Heart left ventricle (tissue), 16 donors: ENCODE results near the gene XRCC3. TPM values are rescaled to one million over a fixed set of nuclear protein-coding genes. Genes with fewer than 3 reads are reported as not detected.

ENCODE experiments used
- ATAC-seq, 4 donors: fragments of 200-7000 bp; cut with Tn5 transposase; one replicate each; pipeline ENCODE4 v1.9.1; 2020 to 2022; ENCODE audit warnings: moderate library complexity in 4 of 4, mild to moderate bottlenecking in 3 of 4, moderate number of reproducible peaks in 1 of 4
- DNase-seq, 5 donors: peaks; one replicate each; pipeline ENCODE4 v3.0.0-alpha.2; 2020
- H3K27ac ChIP-seq, 12 donors: fragments of 200-600 bp; sonication (generic) in 4 of 12; one replicate each; pipeline versions ENCODE4 v1.5.0 to v1.8.0; 2016 to 2022; ENCODE audit warnings: mild to moderate bottlenecking in 2 of 12
- H3K27me3 ChIP-seq, 9 donors: fragments of 200-600 bp; sonication (generic) in 2 of 9; one replicate each; pipeline versions ENCODE4 v1.5.1 to v1.8.0; 2016 to 2022; ENCODE audit warnings: mild to moderate bottlenecking in 3 of 9
- H3K36me3 ChIP-seq, 9 donors: fragments of 200-600 bp; sonication (generic) in 2 of 9; one replicate each; pipeline versions ENCODE4 v1.5.0 to v1.8.0; 2018 to 2022; ENCODE audit warnings: mild to moderate bottlenecking in 2 of 9
- H3K4me1 ChIP-seq, 12 donors: fragments of 200-600 bp; sonication (generic) in 4 of 12; one replicate each; pipeline versions ENCODE4 v1.5.0 to v1.8.0; 2016 to 2022; ENCODE audit warnings: mild to moderate bottlenecking in 3 of 12
- H3K4me3 ChIP-seq, 12 donors: fragments of 200-600 bp; sonication (generic) in 4 of 12; one replicate each; pipeline versions ENCODE4 v1.5.0 to v1.8.0; 2017 to 2022; ENCODE audit warnings: mild to moderate bottlenecking in 9 of 12, moderate library complexity in 4 of 12
- H3K9me3 ChIP-seq, 12 donors: fragments of 200-600 bp; sonication (generic) in 4 of 12; one replicate each; pipeline versions ENCODE4 v1.5.0 to v1.8.0; 2016 to 2022; ENCODE audit warnings: mild to moderate bottlenecking in 1 of 12
- POLR2A ChIP-seq, 2 donors: fragments of 450-650 bp; IDR thresholded peaks; one replicate each; pipeline ENCODE4 v1.6.1; 2017; ENCODE audit warnings: antibody characterized with exemption in 2 of 2, mild to moderate bottlenecking in 2 of 2, moderate library complexity in 2 of 2
- WGBS, 4 donors: extraction: QIAGEN DNeasy Blood & Tissue Kit in 2 of 4; methylation state at CpG; one replicate each; pipeline versions ENCODE4 v1.1.5 to v1.1.7; 2013 to 2018; 5-methylcytosine and 5-hydroxymethylcytosine counted together
- intact Hi-C, 10 donors: fragments of 100-400 bp; cut with DNase I; formaldehyde crosslinking; loops; one replicate each; pipeline versions ENCODE4 v1.11.1 to v1.14.2; 2022
- polyA plus RNA-seq, 2 donors: library from polyadenylated mRNA; stranded (reverse); fragments of 200-250 nt; gene quantifications; one replicate each; pipeline ENCODE4 v1.2.3, GENCODE V29; 2013
- total RNA-seq, 9 donors: library from RNA; depleted of rRNA in 2 of 9; stranded (reverse); fragments of >200 nt in 2 of 9; fragmentation: NEBNext Ultra II Directional in 3 of 9; extraction: Animal tissue kit (Norgen Biotek cat#: 25700) in 3 of 9; gene quantifications; one replicate each; pipeline versions ENCODE4 v1.1.0 to v1.2.4, GENCODE V29; 2016 to 2023
- TF ChIP-seq, protein P1 (sequence below), 12 donors: fragments of 200-600 bp; sonication (generic) in 4 of 12; IDR thresholded peaks; one replicate each; pipeline versions ENCODE4 v1.5.0 to v1.8.0; 2018 to 2022; ENCODE audit warnings: antibody characterized with exemption in 12 of 12, mild to moderate bottlenecking in 5 of 12
- donor health status: ischemic (EF 13 %, LVEDD 7.1; RV severe dilation, severe dysfunction).
- donor health status: healthy with polysubstance abuse.
- donor health status: DM: no; HTN: yes; CAD: no.
- donor health status: DM: no; HTN: no; CAD: no.
- donor health status: ischemic (EF 25% LVEDD 6.9; RV normal size, moderate dysfunction).
- donor health status: ischemic (EF 25% LVEDD 5.7; RV mildly dilated, moderate dysfunction).
- donor health status: healthy.
- donor health status: DM: yes; HTN: yes; CAD: no.
- donor health status: ischemic (EF 35%, LVEDD 5.7; RV mildly dilated, moderate dysfunction).
- donor health status: nonischemic (EF 11% LVEDD 7.7; RV severe dilation, severe dysfunction).
- donor health status: DM: yes; HTN: yes; CAD: no.
- donor health status: PGD.
- donor health status: ischemic (EF 29% LVEDD 5.4; RV normal size, mild dysfunction).
- donor health status: nonischemic (EF 23%, LVEDD 6.1; RV moderate dilation, normal function).

XRCC3 gene
- total and polyA plus RNA-seq, 11 donors: 1.9 to 8.7 (median 3.0) TPM

DNA sequence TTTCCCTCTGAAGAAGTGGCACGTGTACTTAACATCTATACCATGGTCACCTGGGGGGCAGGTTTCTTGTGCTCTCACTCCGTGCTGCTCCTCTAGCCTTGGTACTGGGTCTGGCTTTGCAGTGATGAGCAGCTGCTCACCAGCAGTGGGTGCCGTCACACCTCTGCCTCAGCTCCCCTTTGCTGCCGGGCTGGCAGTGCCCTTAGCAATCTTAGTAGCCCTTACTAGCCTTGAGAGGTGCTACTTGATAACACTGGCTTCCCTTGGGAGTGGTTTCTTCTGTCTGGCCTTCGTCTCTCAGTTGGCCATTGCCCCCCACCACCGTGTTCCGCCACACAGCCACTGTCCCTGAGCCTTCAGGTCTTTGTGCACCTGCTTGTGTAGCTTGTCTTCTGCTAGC, 63.7 kb downstream of the XRCC3 start:
- Histone ChIP-seq H3K27ac (no peak overlapping the region), H3K36me3 (peaks cover 0 to 48% (median 27%) of the 10 kb centered on the region in 9 donors), H3K9me3 (no peaks in the 10 kb centered on the region), H3K4me3 (no peak overlapping the region), H3K4me1 (peaks cover 5 to 63% (median 44%) of the 10 kb centered on the region in 12 donors), H3K27me3 (no peaks in the 10 kb centered on the region)
- TF ChIP-seq, protein P1, sequence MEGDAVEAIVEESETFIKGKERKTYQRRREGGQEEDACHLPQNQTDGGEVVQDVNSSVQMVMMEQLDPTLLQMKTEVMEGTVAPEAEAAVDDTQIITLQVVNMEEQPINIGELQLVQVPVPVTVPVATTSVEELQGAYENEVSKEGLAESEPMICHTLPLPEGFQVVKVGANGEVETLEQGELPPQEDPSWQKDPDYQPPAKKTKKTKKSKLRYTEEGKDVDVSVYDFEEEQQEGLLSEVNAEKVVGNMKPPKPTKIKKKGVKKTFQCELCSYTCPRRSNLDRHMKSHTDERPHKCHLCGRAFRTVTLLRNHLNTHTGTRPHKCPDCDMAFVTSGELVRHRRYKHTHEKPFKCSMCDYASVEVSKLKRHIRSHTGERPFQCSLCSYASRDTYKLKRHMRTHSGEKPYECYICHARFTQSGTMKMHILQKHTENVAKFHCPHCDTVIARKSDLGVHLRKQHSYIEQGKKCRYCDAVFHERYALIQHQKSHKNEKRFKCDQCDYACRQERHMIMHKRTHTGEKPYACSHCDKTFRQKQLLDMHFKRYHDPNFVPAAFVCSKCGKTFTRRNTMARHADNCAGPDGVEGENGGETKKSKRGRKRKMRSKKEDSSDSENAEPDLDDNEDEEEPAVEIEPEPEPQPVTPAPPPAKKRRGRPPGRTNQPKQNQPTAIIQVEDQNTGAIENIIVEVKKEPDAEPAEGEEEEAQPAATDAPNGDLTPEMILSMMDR (IDR thresholded peaks at IDR 0.05): no peak
- TF ChIP-seq POLR2A (IDR thresholded peaks at IDR 0.05): no peak
- WGBS, 4 donors: 63 to 73% (median 68%) methylated on average over 7 of the region's 7 CpGs
- DNase-seq (no peak), ATAC-seq (peak in 1 of 4 donors; percentile 38)
- intact Hi-C loops: no loop called here

DNA sequence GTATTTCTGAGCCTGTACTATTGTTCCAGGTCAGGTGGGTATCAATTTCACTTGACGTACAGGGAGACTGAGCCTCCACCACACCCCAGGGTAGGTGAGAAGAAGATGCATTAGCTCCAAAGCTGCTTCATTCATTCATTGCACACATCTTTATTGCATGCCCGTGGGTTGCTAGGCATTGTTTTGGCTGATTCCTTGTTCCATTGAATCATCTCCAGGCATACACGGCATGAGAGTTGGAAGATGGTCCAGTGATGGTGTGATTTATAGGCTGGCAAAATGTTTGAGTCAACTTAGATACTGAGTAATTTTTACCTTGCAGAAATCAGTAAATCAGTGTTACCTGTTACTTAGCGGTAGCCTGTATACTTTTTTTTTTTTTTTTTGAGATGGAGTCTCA, 65.0 kb downstream of the XRCC3 start:
- 70 to 81% (median 72%) methylated on average over 4 of the region's 4 CpGs for WGBS, 4 donors
- H3K4me3 ChIP-seq: no peak overlapping the region
- intact Hi-C loops: no loop called here
- peaks cover 0 to 34% (median 13%) of the 10 kb centered on the region in 9 donors for H3K36me3 ChIP-seq
- no peaks in the 10 kb centered on the region for H3K9me3 ChIP-seq
- TF ChIP-seq, protein P1 (IDR thresholded peaks at IDR 0.05): no peak
- TF ChIP-seq POLR2A (IDR thresholded peaks at IDR 0.05): no peak
- ATAC-seq (no peak), DNase-seq (no peak)
- peaks cover 5 to 62% (median 42%) of the 10 kb centered on the region in 12 donors for H3K4me1 ChIP-seq
- H3K27ac ChIP-seq: no peak overlapping the region
- H3K27me3 ChIP-seq: no peaks in the 10 kb centered on the region

GRCh38 chr14:103649001-103649400, 66.2 kb downstream of the XRCC3 start:
- Histone ChIP-seq H3K36me3 (peaks cover 0 to 22% (median 5%) of the 10 kb centered on the region in 9 donors), H3K9me3 (no peaks in the 10 kb centered on the region), H3K4me1 (peaks cover 5 to 55% (median 36%) of the 10 kb centered on the region in 12 donors), H3K27me3 (no peaks in the 10 kb centered on the region), H3K4me3 (no peak overlapping the region), H3K27ac (no peak overlapping the region)
- 88 to 98% (median 96%) methylated on average over 3 of the region's 3 CpGs for WGBS, 4 donors
- DNase-seq (no peak), ATAC-seq (no peak)
- TF ChIP-seq, protein P1 (IDR thresholded peaks at IDR 0.05): no peak
- no peak for TF ChIP-seq POLR2A (IDR thresholded peaks at IDR 0.05)
- intact Hi-C loops: loop anchor here in 1 of 10 donors (5.0 kb wide), 1 partner anchor 38 kb away; no protein-coding TSS in a partner anchor

Other genes starting within 250 kb of the XRCC3 start
- gene CKB, start 192.6 kb downstream of the XRCC3 start, total RNA-seq: 1,000 to 10,000 TPM in 2 of 9 donors, 100 to 1,000 TPM in 7; 203 to 1,105 (median 462) TPM
- 1,000 to 10,000 TPM in 1 of 2 donors, 100 to 1,000 TPM in 1; 529 to 1,103 TPM for gene CKB, start 192.6 kb downstream of the XRCC3 start, polyA plus RNA-seq
- 1 to 10 TPM; 3.2 to 7.1 (median 5.1) TPM for gene TRMT61A, start 186.3 kb downstream of the XRCC3 start, total RNA-seq
- 10 to 100 TPM in 1 of 2 donors, 1 to 10 TPM in 1; 5.8 to 15.9 TPM for gene TRMT61A, start 186.3 kb downstream of the XRCC3 start, polyA plus RNA-seq
- gene BAG5, start 152.8 kb downstream of the XRCC3 start, total RNA-seq: 10 to 100 TPM; 15.0 to 22.8 (median 17.0) TPM
- gene BAG5, start 152.8 kb downstream of the XRCC3 start, polyA plus RNA-seq: 10 to 100 TPM in 1 of 2 donors, 1 to 10 TPM in 1; 4.8 to 19.1 TPM
- 10 to 100 TPM; 30.6 to 66.5 (median 41.9) TPM for gene COA8, start 152.5 kb downstream of the XRCC3 start, total RNA-seq
- 100 to 1,000 TPM in 1 of 2 donors, 10 to 100 TPM in 1; 47.5 to 109 TPM for gene COA8, start 152.5 kb downstream of the XRCC3 start, polyA plus RNA-seq
- 100 to 1,000 TPM; 127 to 241 (median 150) TPM for gene KLC1, start 86.2 kb downstream of the XRCC3 start, total RNA-seq
- gene KLC1, start 86.2 kb downstream of the XRCC3 start, polyA plus RNA-seq: 100 to 1,000 TPM; 162 to 171 TPM
- gene ZFYVE21, start 359 bp upstream of the XRCC3 start, total RNA-seq: 10 to 100 TPM; 44.1 to 79.4 (median 52.5) TPM
- 10 to 100 TPM; 48.8 to 86.1 TPM for gene ZFYVE21, start 359 bp upstream of the XRCC3 start, polyA plus RNA-seq
- 10 to 100 TPM; 59.0 to 96.2 (median 78.1) TPM for gene PPP1R13B, start 132.1 kb upstream of the XRCC3 start, total RNA-seq
- gene PPP1R13B, start 132.1 kb upstream of the XRCC3 start, polyA plus RNA-seq: 10 to 100 TPM; 27.5 to 47.6 TPM
- gene TDRD9, start 213.0 kb upstream of the XRCC3 start, total RNA-seq: 1 to 10 TPM; 1.1 to 9.6 (median 2.1) TPM
- 1 to 10 TPM; 1.7 to 9.6 TPM for gene TDRD9, start 213.0 kb upstream of the XRCC3 start, polyA plus RNA-seq
- 10 to 100 TPM in 8 of 9 donors, 1 to 10 TPM in 1; 9.1 to 42.5 (median 25.5) TPM for gene RD3L, start 227.1 kb upstream of the XRCC3 start, total RNA-seq
- gene RD3L, start 227.1 kb upstream of the XRCC3 start, polyA plus RNA-seq: 10 to 100 TPM in 1 of 2 donors, 1 to 10 TPM in 1; 4.3 to 41.5 TPM